ENCODE measurements around the gene ZNF605.
"Not testable (repeated sequence)": the region's sequence is repeated elsewhere in the genome, so short reads cannot be mapped to it uniquely, and the experiment has no call there.

Gene ZNF605

DNA sequence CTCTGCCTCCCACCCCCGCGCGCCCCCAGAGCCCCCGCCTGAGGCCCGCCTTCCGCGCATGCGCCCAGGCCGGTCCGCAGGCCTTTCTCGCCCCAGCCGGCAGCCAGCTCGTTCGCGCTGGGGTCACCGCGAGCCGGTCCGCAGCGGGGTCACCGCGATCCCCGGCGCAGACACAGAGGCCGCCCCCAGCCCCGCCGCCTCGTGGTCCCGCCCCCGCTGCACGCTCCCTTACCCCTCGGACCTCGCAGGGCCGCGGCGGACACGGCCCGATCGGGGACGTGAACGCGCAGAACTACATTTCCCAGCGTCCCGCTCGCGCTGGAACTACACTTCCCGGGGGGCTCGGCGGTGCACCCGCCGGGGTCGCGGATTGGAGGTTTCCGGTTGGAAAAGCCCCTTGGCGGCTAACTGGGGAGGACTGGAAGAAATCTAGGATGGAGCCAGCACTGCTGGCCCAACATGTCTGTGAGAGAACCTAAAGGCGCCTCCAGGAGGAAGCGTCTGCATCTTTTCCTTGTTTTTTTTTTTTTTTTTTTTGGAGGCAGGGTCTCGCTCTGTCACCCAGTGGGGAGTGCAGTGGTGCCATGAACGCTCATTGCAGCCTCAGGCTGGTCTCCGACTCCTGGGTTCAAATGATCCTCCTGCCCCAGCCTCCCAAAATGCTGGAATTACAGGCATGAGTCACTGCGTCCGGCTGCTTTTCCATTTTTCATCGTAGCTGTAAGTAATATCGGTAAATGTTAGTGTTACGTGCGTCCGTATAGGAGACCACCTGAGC lies at the start of gene ZNF605:
Gene ZNF605 (minus strand): TSS at position 296 of the 778 bp plus-strand sequence. CDS start 10,671 bp downstream, outside the sequence.
- peak; percentile 89 for DNase-seq (ENCODE audit: low spot score)

DNA sequence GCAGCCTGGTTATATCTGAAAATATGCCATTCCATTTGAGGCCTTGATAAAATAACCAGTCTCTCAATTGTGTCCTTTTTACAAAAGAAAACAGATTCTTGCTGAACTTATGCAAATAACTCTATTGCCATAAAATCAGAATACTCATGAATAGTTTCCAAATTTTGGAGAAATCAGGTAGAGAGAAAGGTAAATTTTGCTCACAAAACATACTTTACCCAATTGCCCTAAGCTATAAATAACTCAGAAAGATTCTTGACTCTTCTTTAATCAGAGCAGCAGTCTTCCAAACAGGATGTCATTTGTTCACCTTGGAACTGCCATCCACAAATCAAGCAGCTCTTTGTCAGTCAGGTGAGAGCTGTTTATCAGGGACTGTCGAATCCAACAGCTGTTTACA lies 42.6 kb upstream of the ZNF605 start:
- no peak for DNase-seq (ENCODE audit: low spot score)

DNA sequence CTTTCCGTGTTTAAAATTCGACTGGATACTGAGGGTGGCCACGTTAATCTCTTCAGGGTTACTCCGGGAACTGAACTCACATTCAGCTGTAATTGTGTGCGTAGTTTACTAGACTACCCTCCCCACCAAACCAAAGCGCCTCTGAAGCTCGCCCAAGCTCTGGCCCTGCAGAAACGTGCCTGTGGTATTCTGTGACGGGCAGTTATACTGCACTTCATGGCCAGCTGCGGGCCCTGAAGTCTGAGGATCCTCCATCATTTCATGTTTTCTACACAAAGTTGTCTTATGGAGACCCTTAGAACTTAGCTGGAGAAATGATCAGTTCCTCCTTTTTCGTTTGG lies 30.7 kb upstream of the ZNF605 start:
- peak; percentile 62 for DNase-seq (ENCODE audit: low spot score)

DNA sequence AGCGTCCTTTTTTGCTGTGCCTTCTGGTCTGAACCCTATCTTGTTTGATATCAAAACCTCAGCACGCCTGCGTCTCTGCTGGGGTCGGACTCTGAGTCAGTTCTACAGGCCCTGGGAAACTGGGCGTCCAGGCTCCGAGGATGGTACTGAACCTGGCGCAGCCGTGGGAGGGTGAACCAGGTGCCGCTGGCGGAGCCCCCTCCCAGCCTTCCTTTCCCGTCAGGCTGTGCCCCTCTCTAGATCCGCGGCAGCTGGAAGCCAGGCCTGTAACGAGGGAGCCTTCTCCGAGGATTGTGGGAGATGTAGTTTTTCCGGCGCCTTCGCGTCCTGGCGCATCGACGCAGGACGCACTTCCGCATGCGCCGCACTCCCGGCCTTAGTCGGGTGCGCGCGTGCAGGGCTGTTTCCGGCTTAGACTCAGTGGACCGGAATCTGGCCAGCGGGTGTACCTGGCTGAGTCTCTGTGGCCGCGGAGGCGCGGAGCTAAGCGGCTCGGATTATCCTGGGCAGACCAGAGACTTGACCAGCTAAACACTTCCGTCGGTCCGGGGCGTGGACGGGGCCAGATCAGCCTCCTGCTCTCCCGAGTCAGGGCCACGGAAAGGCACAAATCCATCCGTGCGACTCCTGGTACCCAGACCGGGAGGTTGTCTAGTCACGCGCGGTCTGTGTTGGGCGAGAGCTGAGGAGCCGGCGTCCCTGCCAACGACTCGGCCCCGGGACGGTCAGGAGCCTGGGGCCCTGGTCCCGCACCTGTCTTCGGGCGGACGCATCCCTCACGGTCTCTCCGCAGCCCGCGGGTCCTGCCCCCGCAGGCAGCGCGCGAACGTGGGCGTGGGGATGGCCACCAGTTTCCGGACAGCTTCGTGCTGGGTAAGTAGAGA lies 30.1 kb upstream of the ZNF605 start, which contains the start of gene ZNF26:
Gene ZNF26 (plus strand): TSS at position 367 of the 884 bp plus-strand sequence. CDS start 474 bp downstream, at position 841.
- peak; percentile 94 for DNase-seq (ENCODE audit: low spot score)

DNA sequence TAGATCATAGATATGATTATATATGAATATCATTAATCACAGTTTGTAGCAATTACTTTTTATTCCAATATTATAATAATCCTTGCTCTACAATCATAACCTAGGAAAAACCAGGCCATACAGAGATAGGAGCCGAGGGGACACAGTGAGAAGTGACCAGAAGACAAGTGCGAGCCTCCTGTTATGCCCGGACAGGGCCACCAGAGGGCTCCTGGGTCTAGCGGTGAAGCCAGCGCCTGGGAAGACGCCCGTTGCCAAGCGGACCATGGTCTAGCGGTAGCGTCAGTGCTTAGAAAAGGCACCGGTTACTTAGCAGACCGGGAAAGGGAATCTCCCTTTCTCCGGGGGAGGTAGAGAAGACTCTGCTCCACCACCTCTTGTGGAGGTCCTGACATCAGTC lies 20.8 kb upstream of the ZNF605 start:
- peak; percentile 82 for DNase-seq (ENCODE audit: low spot score)

DNA sequence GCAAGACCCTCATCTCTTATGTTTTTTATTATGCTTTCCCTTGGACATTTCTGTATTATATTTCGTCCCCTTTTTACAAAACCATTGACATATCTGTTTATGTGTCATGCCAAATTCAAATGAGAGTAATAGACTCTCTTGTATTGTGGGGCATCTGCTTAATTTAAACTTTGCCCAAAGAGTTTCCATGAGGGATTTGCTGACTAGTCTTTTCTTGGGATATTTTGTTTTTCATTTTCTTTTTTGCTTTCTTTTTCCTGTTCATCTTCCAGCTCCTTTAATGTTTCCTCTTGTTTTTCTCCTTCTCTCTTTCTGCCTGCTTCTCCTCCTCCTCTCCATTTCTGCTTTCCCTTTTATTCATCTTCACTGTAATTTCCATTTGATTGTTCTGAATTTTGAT lies 16.3 kb upstream of the ZNF605 start:
- DNase-seq (ENCODE audit: low spot score) = no peak

DNA sequence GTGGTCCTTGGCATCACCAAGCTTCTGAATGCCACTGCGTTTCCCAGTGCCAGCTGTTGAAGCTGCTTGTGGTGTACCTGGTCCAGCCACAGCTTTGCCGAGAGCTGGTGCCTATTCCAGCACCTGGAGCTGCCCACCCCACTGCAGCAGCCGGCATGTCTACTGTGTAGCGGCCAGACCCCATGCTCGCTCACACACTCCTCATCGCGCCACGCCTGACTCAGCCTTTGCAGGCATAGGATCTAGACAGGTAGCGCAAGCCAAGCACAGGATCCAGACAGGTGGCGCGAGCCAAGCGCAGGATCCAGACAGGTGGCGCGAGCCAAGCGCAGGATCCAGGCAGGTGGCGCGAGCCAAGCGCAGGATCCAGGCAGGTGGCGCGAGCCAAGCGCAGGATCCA lies 11.6 kb upstream of the ZNF605 start:
- DNase-seq (ENCODE audit: low spot score) = no peak

DNA sequence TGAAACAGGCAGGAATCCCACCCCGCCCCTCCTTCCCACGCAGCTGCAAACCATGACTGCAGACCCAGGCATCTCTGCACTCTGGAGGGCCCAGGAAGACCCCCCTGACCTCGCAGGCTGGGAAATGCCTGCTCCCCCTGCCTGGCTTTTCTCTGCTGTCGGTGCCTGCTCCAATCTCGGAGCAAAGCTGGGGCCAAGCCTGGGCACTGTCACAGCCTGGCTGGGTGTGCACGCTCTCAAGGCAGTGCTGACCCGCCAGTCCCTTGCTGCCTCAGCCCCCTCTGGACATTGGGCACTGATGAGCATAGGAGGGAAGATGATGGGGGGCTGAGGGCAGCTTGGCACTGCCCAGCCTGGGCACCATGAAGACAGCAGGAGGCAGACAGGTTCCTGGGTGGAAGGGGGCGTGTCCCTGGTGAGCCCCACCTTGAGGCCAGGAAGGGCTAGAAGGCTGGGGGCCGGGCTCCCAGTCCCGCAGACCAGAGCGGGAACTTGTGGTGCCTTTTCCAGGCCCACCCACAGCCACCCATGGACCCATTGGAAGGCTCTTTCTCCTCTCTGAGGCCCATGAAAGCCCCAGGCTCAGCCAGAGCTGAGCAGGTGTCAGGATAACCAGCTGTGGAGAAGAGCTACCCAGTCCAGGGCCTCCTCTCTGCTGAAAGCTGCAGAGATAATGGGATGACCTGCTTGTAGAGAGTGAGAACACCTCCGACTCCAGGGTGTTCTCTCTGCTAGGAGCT lies 10.7 kb upstream of the ZNF605 start:
- DNase-seq (ENCODE audit: low spot score) = no peak

DNA sequence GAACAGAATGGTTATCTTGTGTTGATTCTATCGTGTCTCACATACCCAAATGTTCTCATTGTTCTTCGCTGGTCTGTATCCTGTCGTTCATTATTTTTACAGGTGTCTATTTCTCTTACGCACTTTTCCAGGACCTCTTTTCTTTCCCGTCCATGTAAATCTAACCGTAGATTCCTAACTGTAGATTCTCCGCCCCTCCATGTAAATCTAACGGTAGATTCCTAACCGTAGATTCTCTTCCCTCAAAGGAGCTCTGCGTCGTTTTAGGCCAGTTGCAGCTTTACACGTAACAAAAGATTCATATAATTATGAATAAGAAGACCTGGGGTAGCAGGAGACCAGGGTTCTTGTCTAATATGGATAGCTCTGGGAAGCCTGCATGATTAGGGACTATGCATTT lies 9.7 kb upstream of the ZNF605 start:
- DNase-seq (ENCODE audit: low spot score) = no peak

DNA sequence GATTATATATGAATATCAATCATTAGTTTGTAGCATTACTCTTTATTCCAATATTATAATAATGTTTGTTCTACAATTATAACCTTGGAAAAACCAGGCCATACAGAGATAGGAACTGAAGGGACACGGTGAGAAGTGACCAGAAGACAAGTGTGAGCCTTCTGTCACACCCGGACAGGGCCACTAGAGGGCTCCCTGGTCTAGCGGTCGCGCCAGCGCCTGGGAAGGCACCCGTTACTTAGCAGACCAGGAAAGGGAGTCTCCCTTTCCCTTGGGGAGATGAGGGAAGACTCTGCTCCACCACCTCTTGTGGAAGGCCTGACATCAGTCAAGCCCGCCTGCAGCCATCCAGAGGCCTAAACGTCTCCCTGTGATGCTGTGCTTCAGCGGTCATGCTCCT lies 7.8 kb upstream of the ZNF605 start:
- DNase-seq (ENCODE audit: low spot score) = peak; percentile 78

DNA sequence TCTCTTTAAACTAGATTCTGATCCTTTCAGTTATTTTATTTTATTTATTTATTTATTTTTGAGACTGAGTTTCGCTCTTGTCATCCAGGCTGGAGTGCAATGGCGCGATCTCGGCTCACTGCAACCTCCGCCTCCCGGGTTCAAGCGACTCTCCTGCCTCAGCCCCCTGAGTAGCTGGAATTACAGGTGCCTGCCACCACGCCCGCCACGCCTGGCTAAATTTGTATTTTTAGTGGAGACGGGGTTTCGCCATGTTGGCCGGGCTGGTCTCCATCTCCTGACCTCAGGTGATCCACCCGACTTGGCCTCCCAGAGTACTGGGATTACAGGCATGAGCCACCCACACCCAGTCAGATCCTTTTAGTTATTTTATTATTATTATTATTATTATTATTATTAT lies 5.7 kb upstream of the ZNF605 start:
- not testable (repeated sequence) for DNase-seq (ENCODE audit: low spot score)

DNA sequence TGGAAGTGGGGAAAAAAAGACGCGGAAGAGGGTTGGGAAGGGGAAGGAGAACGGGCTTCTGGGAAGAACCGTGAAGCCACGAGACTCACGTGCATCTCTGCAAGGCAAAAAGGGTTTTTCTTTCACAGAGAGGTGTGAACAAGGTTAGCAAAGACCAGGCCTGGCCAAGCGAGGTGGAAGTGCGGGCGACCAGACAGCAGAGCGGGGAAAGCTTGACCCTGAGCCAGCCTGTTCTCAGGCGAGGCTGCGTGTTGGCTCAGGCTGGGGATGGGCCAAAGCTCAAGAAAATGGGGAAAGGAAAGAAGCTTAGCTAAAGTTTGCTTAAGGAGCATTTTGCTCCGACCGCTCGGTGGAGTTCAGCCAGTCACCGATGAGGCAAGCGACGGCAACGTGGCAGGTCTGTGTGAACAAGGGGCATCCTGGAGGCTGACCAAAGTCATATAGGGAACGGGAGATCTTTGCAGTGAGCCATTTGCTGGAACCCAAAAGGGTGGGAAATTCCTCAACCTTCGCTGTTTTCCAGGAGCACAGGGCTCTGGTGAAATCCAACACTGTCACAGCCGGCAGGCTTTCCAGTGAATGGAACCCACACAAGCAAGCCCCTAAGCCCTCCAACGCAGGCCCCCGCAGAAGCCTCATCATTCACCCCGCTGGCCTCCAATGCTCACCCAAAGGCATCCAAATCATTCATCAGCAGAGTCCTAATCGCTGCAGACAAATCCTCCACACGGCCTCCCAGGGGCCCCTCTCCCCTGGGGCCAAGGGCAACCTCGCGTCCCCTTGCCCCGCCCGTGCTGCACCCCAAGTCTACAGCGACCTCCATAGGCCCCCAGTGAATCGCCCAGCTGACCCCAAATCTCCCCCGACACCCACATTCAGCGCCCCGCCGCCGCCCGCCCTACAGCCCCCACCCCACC lies 754 bp downstream of the ZNF605 start:
- DNase-seq (ENCODE audit: low spot score) = peak; percentile 82

DNA sequence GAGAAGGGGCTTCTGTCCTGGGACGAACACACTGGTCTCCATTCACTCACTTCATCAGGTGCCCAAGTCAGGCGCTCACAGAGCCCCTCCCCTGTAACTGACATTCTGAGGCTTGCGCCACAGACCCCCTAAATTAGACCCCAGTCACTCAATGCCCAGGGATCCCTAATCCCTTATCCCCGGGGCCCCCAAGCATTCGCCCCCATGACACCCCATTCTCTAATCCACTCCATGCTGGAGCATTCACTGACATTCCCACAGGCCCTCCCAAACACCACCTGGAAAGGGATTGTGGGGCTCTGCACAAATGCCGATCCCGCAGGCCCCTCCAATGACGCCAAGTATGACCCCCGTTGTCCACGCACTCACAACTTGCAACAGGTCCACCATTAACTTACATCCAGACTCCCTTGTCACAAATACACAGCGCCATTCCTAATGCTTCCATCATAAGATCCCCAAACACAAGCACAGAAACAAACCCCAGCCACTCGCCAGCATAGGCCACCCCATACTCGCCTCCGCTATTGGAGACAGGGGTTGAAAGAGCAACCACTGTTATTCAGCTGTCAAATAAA lies 1.5 kb downstream of the ZNF605 start:
- peak; percentile 61 for DNase-seq (ENCODE audit: low spot score)

DNA sequence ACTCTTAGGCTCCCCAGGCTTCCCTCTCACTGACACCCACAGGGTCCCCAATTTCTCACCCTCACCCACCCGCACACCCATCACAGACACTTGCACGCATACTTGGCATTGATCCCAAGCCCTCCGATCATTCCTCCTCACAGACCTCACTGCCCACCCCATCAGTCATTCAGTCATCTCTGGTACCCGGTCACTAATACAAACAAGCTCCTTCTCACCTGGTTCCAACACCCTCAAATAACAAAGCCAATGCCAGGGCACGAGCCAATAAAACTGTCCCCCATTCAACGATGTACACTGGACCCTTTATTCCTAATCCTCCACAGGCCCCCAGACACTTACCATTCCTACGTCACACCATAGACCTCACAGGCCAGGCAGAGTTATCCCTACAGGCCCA lies 2.3 kb downstream of the ZNF605 start:
- no peak for DNase-seq (ENCODE audit: low spot score)

DNA sequence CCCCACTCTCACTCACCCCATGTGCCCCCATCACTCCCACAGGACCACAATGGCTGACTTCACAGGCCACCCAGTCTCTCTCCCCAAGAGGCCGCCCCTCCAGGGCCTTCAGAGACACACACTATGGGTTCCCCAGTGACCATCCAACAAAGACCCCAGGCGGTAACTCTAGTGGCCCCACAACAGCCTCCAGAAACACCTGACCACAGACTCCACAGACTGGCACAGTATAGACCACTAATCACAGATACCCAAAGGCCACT lies 3.0 kb downstream of the ZNF605 start:
- DNase-seq (ENCODE audit: low spot score) = no peak

DNA sequence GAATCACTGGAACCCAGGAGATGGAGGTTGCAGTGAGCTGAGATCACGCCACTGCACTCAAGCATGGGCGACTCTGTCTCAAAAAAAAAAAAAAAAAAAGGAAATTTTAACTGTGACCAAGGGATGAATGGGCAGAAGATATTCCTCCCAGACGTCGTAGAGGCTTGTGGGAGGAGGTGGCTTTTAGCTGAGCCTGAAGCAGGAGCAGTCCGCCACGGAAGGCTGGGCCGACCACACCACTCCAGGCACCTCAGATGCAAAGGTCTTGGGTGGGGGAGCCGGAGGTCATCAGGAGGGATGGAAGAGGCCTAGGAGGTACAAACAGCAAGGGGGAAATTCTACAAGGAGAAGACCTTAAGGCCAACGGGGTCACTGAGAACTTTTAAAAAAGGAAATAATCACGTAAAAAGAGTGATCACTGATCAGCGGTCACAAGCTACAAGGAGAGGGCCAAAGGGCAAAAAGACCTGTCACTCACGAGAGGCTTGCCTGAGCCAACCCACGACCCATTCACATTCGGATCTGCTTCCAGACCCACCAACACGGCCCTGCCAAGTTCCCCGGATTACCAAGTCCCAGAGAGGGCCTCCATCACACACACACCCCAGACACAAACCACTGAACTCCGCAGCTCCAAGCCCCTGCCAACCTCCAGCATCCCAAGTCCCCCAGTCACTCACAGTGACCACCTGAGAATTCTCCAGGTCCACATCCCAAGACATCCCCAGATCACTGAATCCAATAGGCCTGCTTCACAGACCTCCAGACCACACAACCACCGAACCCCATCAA lies 3.5 kb downstream of the ZNF605 start:
- no peak for DNase-seq (ENCODE audit: low spot score)

DNA sequence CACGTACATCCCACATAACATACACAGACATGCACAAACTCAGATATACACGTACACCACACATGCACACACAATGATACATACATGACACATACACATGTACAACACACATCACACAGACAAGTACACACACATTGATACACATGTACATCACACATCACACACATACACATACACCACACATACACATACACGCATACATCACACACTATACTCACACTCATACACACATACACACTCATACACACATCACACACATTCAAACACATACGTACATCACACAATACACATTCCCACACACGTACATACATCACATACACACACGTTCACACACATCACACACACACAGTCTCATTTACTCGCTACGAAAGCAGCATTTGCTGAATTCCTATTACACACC lies 4.5 kb downstream of the ZNF605 start:
- DNase-seq (ENCODE audit: low spot score) = no peak

DNA sequence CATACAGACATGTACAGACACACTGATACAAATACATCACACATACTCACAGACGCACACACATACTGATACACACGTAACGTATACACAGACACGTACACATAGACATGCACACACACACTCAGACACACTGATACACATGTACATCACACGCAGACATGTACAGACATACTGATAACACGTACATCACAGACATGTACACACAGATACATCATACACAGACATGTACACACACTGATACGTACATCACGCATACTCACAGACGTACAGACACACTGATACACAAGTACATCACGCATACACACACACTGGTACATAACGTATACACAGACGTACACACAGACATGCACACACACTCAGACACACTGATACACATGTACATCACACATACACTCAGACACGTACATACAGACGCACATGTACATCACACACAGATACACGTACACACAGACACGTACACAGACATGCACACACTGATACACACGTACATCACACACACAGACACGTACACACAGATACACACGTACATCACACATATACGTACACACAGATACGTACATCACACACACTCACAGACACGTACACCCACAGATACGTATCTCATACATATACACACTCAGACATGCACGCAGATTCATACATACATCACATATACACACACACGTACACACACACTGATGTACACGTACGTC lies 5.1 kb downstream of the ZNF605 start:
- no peak for DNase-seq (ENCODE audit: low spot score)

DNA sequence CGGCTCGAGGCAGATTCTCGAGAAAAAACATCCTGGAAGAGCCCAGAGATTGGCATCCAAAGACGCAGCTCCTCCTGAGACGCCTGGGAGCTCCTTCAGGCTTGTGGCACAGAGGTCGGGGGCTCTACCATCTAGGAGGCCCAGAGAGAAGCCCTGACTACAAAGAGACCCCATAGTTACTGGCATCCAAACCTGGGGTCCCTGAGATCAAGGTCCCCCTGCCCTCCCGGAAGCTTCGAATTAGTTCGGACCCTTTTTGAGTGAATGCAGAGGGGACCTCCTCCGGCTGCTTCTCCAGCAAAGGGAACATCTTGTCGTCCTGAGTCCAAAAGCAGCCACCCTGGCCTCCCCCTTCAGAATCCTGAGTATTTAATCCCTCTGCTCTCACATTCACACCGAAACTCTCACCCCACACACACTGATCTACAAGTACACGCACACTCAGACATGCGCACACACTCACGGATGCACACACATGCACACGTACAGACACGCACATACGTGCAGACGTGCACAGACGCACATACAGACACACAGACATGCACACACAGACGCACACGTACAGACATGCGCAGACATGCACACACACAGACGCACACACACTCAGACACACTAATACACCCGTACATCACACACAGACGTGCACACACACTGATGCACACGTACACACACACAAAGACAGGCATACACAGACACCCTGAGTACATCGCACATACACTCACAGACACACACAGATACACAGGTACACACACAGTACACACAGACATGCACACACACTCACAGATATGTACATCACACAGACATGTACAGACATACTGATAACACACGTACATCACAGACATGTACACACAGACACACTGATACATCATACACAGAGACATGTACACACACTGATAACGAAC lies 5.9 kb downstream of the ZNF605 start:
- no peak for DNase-seq (ENCODE audit: low spot score)
